ENCODE results near the gene EPS8L3.
A peak's percentile ranks its signal among the peaks of the same experiment; 100 is the strongest.
"Not testable (repeated sequence)": the region's sequence is repeated elsewhere in the genome, so short reads cannot be mapped to it uniquely, and the experiment has no call there.

The EPS8L3 gene

DNA sequence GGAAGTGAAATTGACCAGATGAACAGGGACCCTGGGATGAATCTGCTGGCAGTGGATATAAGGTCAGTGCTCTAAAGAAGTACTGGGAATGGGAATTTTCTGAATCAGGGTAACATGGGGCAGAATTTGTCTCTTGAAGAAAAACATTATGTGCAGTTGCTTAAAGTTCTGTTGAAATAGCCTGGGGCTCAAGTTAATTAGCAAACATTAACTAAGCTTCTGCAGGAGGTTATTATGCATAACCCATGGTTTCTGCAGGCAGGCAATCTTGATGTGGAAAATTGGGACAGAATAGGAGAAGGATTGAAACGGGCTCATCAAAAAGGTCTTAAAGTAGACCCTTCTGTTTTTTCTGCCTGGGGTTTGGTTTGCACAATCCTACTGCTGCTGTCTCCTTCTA is 37.7 kb downstream of the EPS8L3 start:
- intact Hi-C loops (cut with DNase I) = no loop called here
- DNase-seq = no peak

DNA sequence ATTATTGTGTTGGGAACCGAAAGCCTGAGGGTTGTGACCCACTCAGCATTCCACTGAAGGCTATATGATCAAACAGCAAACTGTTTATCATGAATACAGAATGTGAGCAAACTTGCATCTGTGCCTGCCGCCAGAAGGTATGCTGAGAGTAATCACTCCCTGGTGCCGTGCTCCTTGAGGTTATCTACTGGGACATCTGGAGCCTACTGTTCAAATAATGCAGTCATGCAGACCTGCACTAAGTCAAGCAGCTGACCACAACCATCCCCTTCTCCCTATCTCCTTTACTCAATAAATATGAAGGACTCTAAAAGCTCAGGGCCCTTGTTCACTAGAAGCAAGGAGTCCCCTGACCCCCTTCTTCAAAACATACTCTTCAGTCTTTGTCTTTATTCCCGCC is 38.2 kb downstream of the EPS8L3 start:
- intact Hi-C loops (cut with DNase I) = no loop called here
- no peak for DNase-seq

GRCh38 chr1:109724933-109725332 is 38.8 kb downstream of the EPS8L3 start:
- DNase-seq = no peak
- intact Hi-C loops (cut with DNase I) = no loop called here

DNA sequence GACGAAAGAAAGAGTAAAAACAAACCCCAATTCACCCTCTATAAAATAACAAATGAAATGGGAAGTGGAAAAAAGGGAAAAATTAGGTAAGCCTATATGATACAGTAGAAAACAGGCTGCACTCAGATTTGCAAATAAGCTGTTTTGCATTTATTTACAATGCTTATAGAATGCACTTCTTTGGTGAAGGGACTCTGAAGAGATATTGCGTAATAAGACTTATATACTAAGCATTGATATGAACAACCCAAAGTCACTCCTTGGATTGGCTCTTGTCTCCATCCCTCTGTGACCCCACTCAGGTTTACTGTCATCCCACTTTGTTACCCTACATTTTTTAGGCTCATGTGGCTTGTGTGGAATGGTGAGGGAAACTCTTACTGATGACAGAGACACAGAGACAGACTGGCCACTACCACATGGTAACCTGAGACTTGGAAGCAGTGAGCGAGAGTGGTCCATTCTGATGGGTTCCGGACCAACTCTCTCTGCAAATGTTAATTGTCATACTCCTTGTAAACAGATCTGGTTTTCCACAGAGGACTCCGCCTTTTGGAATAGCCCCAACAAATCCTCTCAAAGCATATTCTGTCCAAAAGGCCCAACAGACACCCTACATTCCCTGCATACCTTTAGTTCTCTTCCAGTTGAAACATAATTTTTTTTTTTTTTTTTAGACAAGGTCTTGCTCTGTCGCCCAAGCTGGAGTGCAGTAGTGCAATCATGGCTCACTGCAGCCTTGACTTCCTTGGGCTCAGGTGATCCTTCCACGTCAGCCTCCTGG is 40.6 kb downstream of the EPS8L3 start:
- DNase-seq = peak in 1 of 42 donors; percentile 26
- intact Hi-C loops (cut with DNase I) = no loop called here

DNA sequence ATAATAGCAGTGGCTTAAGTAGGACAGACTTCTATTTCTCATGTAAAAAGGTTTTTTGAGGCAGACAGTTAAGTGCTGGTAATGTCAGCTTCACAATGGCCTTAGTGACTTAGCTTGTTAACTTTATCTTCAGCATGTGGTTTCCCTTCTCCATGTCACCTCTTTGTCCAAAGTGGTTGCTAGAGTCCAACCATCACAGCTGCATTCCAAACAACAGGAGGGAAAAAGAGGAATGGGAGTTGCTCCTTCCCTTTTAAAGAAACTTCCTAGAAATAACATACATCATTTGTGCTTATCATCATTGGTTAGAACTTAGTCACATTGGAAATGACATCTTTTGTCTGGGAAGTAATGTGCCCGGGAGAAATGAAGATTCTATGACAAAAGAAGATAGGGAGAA is 41.8 kb downstream of the EPS8L3 start:
- intact Hi-C loops (cut with DNase I) = no loop called here
- no peak for DNase-seq

DNA sequence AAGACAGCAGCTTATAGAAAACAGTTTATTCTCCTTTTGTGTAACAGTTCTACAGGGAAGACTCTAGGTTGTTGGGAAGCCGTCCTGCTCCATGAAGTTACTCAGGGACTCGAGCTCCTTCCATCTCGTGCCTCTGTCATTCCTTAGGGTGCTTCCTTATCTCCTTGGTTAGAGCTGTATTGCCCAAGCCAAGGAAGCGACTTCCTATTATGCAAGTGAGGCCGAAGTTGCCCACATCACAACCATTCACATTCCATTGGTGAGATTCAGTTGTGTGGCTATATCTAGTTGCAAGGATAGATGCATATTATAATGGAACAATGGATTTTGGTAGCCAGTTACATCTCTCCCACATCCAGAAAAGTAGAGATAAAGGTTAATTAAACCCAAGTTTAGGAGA is 42.7 kb downstream of the EPS8L3 start:
- no peak for DNase-seq
- intact Hi-C loops (cut with DNase I) = no loop called here

- no peak for DNase-seq
- intact Hi-C loops (cut with DNase I) = no loop called here
Observed at GRCh38 chr1:109719337-109719837, 44.3 kb downstream of the EPS8L3 start.

GRCh38 chr1:109718495-109718894 is 45.2 kb downstream of the EPS8L3 start:
- intact Hi-C loops (cut with DNase I) = no loop called here
- peak in 1 of 42 donors; percentile 37 for DNase-seq

DNA sequence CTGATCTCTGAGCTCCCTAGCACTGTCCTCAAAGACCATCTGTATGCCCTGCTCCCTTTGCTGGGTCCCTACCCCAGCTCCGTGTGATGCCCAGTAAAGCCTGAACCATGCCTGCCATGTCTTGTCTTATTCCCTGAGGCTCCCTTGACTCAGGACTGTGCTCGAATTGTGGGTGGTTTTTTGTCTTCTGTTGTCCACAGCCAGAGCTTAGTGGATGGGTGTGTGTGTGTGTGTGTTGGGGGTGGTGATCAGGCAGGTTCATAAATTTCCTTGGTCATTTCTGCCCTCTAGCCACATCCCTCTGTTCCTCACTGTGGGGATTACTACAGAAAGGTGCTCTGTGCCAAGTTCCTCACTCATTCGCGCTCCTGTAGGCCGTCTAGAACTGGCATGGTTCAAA is 46.0 kb downstream of the EPS8L3 start:
- intact Hi-C loops (cut with DNase I) = no loop called here
- DNase-seq = no peak

- intact Hi-C loops (cut with DNase I) = no loop called here
- DNase-seq = peak in 1 of 42 donors; percentile 3
Observed at GRCh38 chr1:109716570-109717090, 47.1 kb downstream of the EPS8L3 start.

DNA sequence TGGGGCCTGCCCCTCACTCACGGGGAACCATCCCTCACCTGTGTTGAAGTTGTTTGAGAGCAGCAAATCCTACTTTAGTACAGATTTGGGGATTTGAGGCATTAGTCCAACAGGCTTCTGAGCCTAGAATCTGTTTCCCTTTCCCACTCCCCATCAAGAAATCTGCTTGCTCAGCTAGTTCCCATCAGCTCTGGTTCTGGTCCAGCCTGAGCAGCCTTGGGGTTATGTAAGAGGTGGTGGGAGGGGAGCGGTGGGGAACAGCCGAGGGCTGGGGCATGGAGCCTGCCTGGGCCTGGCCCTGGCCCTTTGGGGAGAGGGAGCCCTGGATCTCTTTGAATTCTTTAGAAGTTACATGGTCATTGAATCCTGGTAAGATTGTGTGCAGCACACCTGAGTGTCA is 47.6 kb downstream of the EPS8L3 start:
- intact Hi-C loops (cut with DNase I) = no loop called here
- peak in 1 of 42 donors; percentile 38 for DNase-seq

DNA sequence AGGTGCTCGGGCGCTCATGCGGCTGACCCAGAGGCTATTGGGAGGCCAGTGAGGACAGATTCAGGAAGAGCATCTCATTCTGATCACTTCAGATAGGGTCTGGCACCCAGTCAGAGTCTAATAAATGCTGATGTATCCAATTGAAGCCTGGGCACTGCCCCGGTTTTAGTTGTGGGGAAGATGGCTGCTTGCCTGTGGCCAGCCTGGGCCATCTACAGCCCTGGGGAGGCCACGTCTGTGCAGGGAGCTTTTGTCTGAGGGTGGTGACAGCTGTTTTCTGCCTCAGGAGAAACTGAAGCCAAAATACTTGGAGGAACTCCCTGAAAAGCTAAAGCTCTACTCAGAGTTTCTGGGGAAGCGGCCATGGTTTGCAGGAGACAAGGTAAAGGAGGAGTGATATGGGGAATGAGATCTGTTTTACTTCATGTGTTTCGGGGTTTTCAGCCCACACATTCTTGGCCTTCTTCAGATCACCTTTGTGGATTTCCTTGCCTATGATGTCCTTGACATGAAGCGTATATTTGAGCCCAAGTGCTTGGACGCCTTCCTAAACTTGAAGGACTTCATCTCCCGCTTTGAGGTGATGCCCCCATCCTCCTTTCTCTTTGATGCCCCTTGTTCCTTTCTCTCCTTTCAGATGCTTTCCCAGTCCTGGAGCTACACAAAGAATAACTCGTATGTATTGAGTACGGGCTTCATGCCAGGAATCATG is 48.9 kb downstream of the EPS8L3 start:
- DNase-seq = peak in 1 of 42 donors; percentile 25
- intact Hi-C loops (cut with DNase I) = no loop called here

GRCh38 chr1:109713636-109714035 is 50.1 kb downstream of the EPS8L3 start:
- DNase-seq = peak in 1 of 42 donors; percentile 24
- intact Hi-C loops (cut with DNase I) = no loop called here

- intact Hi-C loops (cut with DNase I) = no loop called here
- DNase-seq = no peak
Observed at GRCh38 chr1:109712321-109712864, 51.3 kb downstream of the EPS8L3 start.

GRCh38 chr1:109711593-109712320 is 52.0 kb downstream of the EPS8L3 start, which contains the start of gene GSTM5:
GSTM5 (plus strand) TSS chr1:109712251; CDS start chr1:109712313, 62 bp downstream.
- peak in 6 of 42 donors; percentile 7 to 48 (median 29) for DNase-seq
- intact Hi-C loops (cut with DNase I) = not testable (repeated sequence)

- intact Hi-C loops (cut with DNase I); DNase-seq: not testable (repeated sequence)
Observed at GRCh38 chr1:109709822-109710221, 53.9 kb downstream of the EPS8L3 start.

DNA sequence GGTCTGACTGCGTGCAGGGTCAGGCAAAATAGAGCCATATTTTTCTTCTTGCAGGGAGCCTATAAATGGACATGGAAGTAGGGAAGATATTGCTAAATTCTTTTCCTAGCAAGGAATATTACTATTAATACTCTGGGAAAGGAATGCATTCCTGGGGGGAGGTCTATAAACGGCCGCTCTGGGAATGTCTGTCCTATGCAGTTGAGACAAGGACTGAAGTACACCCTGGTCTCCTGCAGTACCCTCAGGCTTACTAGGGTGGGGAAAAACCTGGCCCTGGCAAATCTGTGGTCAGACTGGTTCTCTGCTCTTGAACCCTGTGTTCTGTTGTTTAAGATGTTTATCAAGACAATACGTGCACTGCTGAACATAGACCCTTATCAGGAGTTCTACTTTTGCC is 54.8 kb downstream of the EPS8L3 start:
- DNase-seq; intact Hi-C loops (cut with DNase I): not testable (repeated sequence)

GRCh38 chr1:109705411-109705810 is 58.3 kb downstream of the EPS8L3 start:
- intact Hi-C loops (cut with DNase I) = no loop called here
- DNase-seq = no peak

DNA sequence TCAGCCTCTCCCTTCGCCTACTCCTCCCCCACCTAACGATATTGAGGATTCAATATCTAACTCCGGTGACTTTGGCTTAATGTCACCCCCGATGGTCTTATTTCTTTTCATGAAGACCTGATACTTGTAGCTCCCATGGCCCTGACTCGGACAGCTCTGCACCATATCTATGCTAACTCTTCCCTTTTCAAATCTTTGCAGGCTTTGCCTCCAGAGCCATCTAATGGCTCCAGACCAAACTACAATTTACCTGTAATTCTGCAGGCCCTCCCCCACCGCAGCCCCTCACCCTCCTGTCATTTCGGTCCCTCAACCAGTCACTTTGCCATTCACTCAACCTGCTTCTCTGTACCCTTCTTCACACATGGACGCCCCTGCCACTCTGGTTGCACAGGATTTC is 59.5 kb downstream of the EPS8L3 start:
- intact Hi-C loops (cut with DNase I) = no loop called here
- peak in 9 of 42 donors; percentile 7 to 51 (median 29) for DNase-seq
